ENCODE measurements around the gene MAOB. TPM values are rescaled to one million over a fixed set of nuclear protein-coding genes. Genes with fewer than 3 reads are reported as not detected.

Gene MAOB
- polyA plus RNA-seq, 3 donors = not detected

GRCh38 chrX:43850629-43851028, 31.6 kb downstream of the MAOB start:
- H3K27ac ChIP-seq (ENCODE audit: low read depth in 1 of 2, low read length in 2 of 2) = no peak overlapping the region
- peaks cover 0 to 3% of the 10 kb centered on the region in 2 donors for H3K27me3 ChIP-seq (ENCODE audit: control insufficient read depth in 2 of 2, insufficient read depth in 2 of 2, low read length in 2 of 2)
- H3K36me3 ChIP-seq (replicated peaks in 1 of 2; ENCODE audit: control insufficient read depth in 1 of 2, insufficient read depth in 2 of 2, low read length in 2 of 2) = no peaks in the 10 kb centered on the region
- Mint-ChIP-seq H3K36me3 (no peaks in the 10 kb centered on the region), H3K27me3 (ENCODE audit: low read depth in 3 of 3) (peaks cover 0 to 16% (median 0%) of the 10 kb centered on the region in 3 donors), H3K27ac (no peak overlapping the region), H3K9me3 (peaks cover 0 to 6% (median 2%) of the 10 kb centered on the region in 7 donors), H3K4me3 (no peak overlapping the region), H3K4me1 (peaks cover 3% of the 10 kb centered on the region)
- no peaks in the 10 kb centered on the region for H4K20me1 ChIP-seq (ENCODE audit: insufficient read depth, low read length)
- no CpG with 5 or more reads among the region's 2 CpGs for WGBS (ENCODE audit: insufficient coverage)
- no peaks in the 10 kb centered on the region for H3K79me2 ChIP-seq (ENCODE audit: insufficient read depth, low read length)
- no peak overlapping the region for H3K4me2 ChIP-seq (replicated peaks; ENCODE audit: extremely low read depth, low read length, poor library complexity, severe bottlenecking)
- no peak overlapping the region for H2AFZ ChIP-seq (ENCODE audit: insufficient read depth, low read depth, low read length, poor library complexity, severe bottlenecking)
- DNase-seq = no peak
- H3K4me3 ChIP-seq (replicated peaks in 1 of 3; ENCODE audit: low read depth in 2 of 3, low read length in 3 of 3) = no peak overlapping the region
- no peak for TF ChIP-seq CTCF (IDR thresholded peaks at IDR 0.05)
- H3K9ac ChIP-seq (ENCODE audit: insufficient read depth, low read length, poor library complexity, severe bottlenecking) = no peak overlapping the region
- H3K4me1 ChIP-seq (ENCODE audit: control insufficient read depth in 1 of 2, insufficient read depth in 2 of 2, low read length in 2 of 2) = no peaks in the 10 kb centered on the region
- intact Hi-C loops (cut with micrococcal nuclease) = no loop called here
- no peaks in the 10 kb centered on the region for H3K9me3 ChIP-seq (replicated peaks in 1 of 2; ENCODE audit: control insufficient read depth in 1 of 2, insufficient read depth in 1 of 2, low read length in 2 of 2)

- Histone ChIP-seq H2AFZ (ENCODE audit: insufficient read depth, low read depth, low read length, poor library complexity, severe bottlenecking) (no peak overlapping the region), H3K27ac (ENCODE audit: low read depth in 1 of 2, low read length in 2 of 2) (no peak overlapping the region), H3K4me2 (replicated peaks; ENCODE audit: extremely low read depth, low read length, poor library complexity, severe bottlenecking) (no peak overlapping the region), H3K27me3 (ENCODE audit: control insufficient read depth in 2 of 2, insufficient read depth in 2 of 2, low read length in 2 of 2) (peaks cover 0 to 3% of the 10 kb centered on the region in 2 donors), H3K79me2 (ENCODE audit: insufficient read depth, low read length) (no peaks in the 10 kb centered on the region), H3K4me1 (ENCODE audit: control insufficient read depth in 1 of 2, insufficient read depth in 2 of 2, low read length in 2 of 2) (no peaks in the 10 kb centered on the region), H3K36me3 (replicated peaks in 1 of 2; ENCODE audit: control insufficient read depth in 1 of 2, insufficient read depth in 2 of 2, low read length in 2 of 2) (no peaks in the 10 kb centered on the region), H3K9me3 (replicated peaks in 1 of 2; ENCODE audit: control insufficient read depth in 1 of 2, insufficient read depth in 1 of 2, low read length in 2 of 2) (no peaks in the 10 kb centered on the region), H4K20me1 (ENCODE audit: insufficient read depth, low read length) (no peaks in the 10 kb centered on the region), H3K4me3 (replicated peaks in 1 of 3; ENCODE audit: low read depth in 2 of 3, low read length in 3 of 3) (no peak overlapping the region), H3K9ac (ENCODE audit: insufficient read depth, low read length, poor library complexity, severe bottlenecking) (no peak overlapping the region)
- TF ChIP-seq CTCF (IDR thresholded peaks at IDR 0.05) = no peak
- no peak for DNase-seq
- Mint-ChIP-seq H3K4me3 (no peak overlapping the region), H3K4me1 (peaks cover 3% of the 10 kb centered on the region), H3K9me3 (peaks cover 0 to 9% (median 2%) of the 10 kb centered on the region in 7 donors), H3K27ac (no peak overlapping the region), H3K36me3 (no peaks in the 10 kb centered on the region), H3K27me3 (ENCODE audit: low read depth in 3 of 3) (peaks cover 0 to 16% (median 0%) of the 10 kb centered on the region in 3 donors)
- 96% methylated on average over 3 of the region's 6 CpGs for WGBS (ENCODE audit: insufficient coverage)
- intact Hi-C loops (cut with micrococcal nuclease) = no loop called here
These were observed 33.1 kb downstream of the MAOB start for GRCh38 chrX:43849173-43849572.

Data from CD14-positive monocyte (primary cell).